ENCODE results near the gene CDKN2A.
A peak's percentile ranks its signal among the peaks of the same experiment; 100 is the strongest.

DNA sequence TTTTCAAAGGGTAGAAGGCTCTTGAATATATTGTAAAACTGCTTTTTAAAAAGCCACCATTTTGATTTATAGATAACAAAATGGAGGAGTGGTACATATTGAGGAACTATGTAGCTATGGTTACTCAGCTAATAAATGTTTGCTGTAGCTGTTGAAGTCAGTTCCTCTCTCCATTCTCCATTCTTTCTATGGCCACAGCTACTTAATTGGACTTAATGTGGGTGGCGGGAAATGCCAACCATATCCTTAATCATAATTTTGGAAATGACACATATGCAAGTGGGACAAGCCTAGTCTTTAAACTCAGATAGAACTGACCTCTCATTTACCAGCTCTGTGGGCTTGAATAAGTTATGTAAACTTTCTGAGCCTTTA is 10.6 kb downstream of the CDKN2A start:
- TF ChIP-seq, protein P1, sequence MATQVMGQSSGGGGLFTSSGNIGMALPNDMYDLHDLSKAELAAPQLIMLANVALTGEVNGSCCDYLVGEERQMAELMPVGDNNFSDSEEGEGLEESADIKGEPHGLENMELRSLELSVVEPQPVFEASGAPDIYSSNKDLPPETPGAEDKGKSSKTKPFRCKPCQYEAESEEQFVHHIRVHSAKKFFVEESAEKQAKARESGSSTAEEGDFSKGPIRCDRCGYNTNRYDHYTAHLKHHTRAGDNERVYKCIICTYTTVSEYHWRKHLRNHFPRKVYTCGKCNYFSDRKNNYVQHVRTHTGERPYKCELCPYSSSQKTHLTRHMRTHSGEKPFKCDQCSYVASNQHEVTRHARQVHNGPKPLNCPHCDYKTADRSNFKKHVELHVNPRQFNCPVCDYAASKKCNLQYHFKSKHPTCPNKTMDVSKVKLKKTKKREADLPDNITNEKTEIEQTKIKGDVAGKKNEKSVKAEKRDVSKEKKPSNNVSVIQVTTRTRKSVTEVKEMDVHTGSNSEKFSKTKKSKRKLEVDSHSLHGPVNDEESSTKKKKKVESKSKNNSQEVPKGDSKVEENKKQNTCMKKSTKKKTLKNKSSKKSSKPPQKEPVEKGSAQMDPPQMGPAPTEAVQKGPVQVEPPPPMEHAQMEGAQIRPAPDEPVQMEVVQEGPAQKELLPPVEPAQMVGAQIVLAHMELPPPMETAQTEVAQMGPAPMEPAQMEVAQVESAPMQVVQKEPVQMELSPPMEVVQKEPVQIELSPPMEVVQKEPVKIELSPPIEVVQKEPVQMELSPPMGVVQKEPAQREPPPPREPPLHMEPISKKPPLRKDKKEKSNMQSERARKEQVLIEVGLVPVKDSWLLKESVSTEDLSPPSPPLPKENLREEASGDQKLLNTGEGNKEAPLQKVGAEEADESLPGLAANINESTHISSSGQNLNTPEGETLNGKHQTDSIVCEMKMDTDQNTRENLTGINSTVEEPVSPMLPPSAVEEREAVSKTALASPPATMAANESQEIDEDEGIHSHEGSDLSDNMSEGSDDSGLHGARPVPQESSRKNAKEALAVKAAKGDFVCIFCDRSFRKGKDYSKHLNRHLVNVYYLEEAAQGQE (IDR thresholded peaks at IDR 0.05; ENCODE audit: insufficient replicate concordance, low read depth) = no peak
- TF ChIP-seq, protein P2, sequence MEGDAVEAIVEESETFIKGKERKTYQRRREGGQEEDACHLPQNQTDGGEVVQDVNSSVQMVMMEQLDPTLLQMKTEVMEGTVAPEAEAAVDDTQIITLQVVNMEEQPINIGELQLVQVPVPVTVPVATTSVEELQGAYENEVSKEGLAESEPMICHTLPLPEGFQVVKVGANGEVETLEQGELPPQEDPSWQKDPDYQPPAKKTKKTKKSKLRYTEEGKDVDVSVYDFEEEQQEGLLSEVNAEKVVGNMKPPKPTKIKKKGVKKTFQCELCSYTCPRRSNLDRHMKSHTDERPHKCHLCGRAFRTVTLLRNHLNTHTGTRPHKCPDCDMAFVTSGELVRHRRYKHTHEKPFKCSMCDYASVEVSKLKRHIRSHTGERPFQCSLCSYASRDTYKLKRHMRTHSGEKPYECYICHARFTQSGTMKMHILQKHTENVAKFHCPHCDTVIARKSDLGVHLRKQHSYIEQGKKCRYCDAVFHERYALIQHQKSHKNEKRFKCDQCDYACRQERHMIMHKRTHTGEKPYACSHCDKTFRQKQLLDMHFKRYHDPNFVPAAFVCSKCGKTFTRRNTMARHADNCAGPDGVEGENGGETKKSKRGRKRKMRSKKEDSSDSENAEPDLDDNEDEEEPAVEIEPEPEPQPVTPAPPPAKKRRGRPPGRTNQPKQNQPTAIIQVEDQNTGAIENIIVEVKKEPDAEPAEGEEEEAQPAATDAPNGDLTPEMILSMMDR (IDR thresholded peaks at IDR 0.05; ENCODE audit: insufficient read depth, low read length) = no peak
- TF ChIP-seq POLR2AphosphoS5 (IDR thresholded peaks at IDR 0.05; ENCODE audit: low read depth) (no peak), GABPA (IDR thresholded peaks at IDR 0.05; ENCODE audit: low read depth) (no peak), SPI1 (IDR thresholded peaks at IDR 0.05; ENCODE audit: borderline replicate concordance, low read depth) (peak; percentile 56)
